ENCODE results near the gene STXBP5. TPM values are rescaled to one million over a fixed set of nuclear protein-coding genes. Genes with fewer than 3 reads are reported as not detected.

STXBP5 gene
- total and polyA plus RNA-seq, 2 of the 13 experiments (the other 11 are each of a cell fraction or from before 2014, with no cell fraction given) = 8.8 to 19.4 TPM

DNA sequence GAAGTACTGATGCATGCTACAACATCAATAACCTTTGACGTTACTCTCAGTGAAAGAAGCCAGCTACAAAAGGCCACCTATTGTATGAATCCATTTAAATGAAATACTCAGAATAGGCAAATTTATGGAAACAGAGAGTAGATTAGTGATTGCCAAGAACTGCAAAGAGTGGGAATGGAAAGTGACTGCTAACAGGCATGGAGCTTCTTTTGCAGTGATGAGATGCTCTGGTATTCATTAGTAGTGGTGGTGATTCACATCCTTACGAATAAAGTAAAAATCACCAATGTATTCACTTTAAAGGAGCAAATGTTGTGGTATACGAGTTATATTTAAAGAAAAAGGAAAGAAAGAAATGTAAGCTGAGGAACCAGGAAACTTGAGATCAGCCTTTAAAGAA lies 177.5 kb downstream of the STXBP5 start:
- Histone ChIP-seq H3K9me3 (ENCODE audit: low read length) (no peaks in the 10 kb centered on the region), H3K4me3 (replicated peaks in 1 of 3; ENCODE audit: insufficient read depth in 1 of 3, low read depth in 2 of 3, low read length in 3 of 3) (no peak overlapping the region), H3K36me3 (replicated peaks in 1 of 2; ENCODE audit: control insufficient read depth in 1 of 2, insufficient read depth in 2 of 2, low read length in 2 of 2) (peaks cover 4 to 7% of the 10 kb centered on the region in 2 experiments), H3K27ac (ENCODE audit: extremely low read length, insufficient read depth, low read length) (no peak overlapping the region), H3K9ac (ENCODE audit: insufficient read depth, low read depth, low read length) (no peak overlapping the region), H3K4me2 (ENCODE audit: low read depth, low read length) (no peak overlapping the region), H2AFZ (ENCODE audit: low read length) (no peak overlapping the region), H4K20me1 (ENCODE audit: insufficient read depth, low read length) (no peaks in the 10 kb centered on the region), H3K27me3 (ENCODE audit: control insufficient read depth in 1 of 2, insufficient read depth in 2 of 2, low read length in 2 of 2) (no peaks in the 10 kb centered on the region), H3K4me1 (ENCODE audit: insufficient read depth, low read length) (no peaks in the 10 kb centered on the region), H3K79me2 (ENCODE audit: insufficient read depth, low read length) (no peaks in the 10 kb centered on the region)
- in situ Hi-C loops (cut with HindIII; ENCODE audit: extremely low pct_ligation_motif_present, low pct_unique_long_range_greater_than_20kb) = loop anchor here (25.0 kb wide), 1 partner anchor 781 kb away; no protein-coding TSS in a partner anchor
- no TSS peak for BruUV-seq (replicated peaks)
- DNase-seq (ENCODE audit: low spot score) (no peak), FAIRE-seq (no peak), ATAC-seq (no peak)
- intact Hi-C loops (cut with micrococcal nuclease; ENCODE audit: unreplicated experiment) = no loop called here
- ChIA-PET CTCF (ENCODE audit: low intra/inter-chr PET ratio, low total read pairs) (no interaction called here), POLR2A (no interaction called here)
- TF ChIP-seq, protein P1, sequence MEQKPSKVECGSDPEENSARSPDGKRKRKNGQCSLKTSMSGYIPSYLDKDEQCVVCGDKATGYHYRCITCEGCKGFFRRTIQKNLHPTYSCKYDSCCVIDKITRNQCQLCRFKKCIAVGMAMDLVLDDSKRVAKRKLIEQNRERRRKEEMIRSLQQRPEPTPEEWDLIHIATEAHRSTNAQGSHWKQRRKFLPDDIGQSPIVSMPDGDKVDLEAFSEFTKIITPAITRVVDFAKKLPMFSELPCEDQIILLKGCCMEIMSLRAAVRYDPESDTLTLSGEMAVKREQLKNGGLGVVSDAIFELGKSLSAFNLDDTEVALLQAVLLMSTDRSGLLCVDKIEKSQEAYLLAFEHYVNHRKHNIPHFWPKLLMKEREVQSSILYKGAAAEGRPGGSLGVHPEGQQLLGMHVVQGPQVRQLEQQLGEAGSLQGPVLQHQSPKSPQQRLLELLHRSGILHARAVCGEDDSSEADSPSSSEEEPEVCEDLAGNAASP (CRISPR knock-in tag; IDR thresholded peaks at IDR 0.05; ENCODE audit: borderline replicate concordance) = no peak
- TF ChIP-seq PHF20 (CRISPR knock-in tag; IDR thresholded peaks at IDR 0.05) (no peak), MYNN (CRISPR knock-in tag; IDR thresholded peaks at IDR 0.05; ENCODE audit: low read depth) (no peak), ZNF547 (CRISPR knock-in tag; IDR thresholded peaks at IDR 0.05) (no peak), GTF2F1 (IDR thresholded peaks at IDR 0.05; ENCODE audit: low read length) (no peak), ZNF75D (CRISPR knock-in tag; IDR thresholded peaks at IDR 0.05; ENCODE audit: borderline replicate concordance) (no peak), HHEX (CRISPR knock-in tag; IDR thresholded peaks at IDR 0.05) (no peak), TSC22D2 (CRISPR knock-in tag; IDR thresholded peaks at IDR 0.05; ENCODE audit: borderline replicate concordance) (no peak), ZNF331 (CRISPR knock-in tag; IDR thresholded peaks at IDR 0.05) (no peak), GATAD1 (CRISPR knock-in tag; IDR thresholded peaks at IDR 0.05) (no peak), JARID2 (CRISPR knock-in tag; IDR thresholded peaks at IDR 0.05; ENCODE audit: insufficient replicate concordance) (no peak), ZNF749 (CRISPR knock-in tag; IDR thresholded peaks at IDR 0.05; ENCODE audit: borderline replicate concordance) (no peak)
- TF ChIP-seq, protein P2, sequence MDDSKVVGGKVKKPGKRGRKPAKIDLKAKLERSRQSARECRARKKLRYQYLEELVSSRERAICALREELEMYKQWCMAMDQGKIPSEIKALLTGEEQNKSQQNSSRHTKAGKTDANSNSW (CRISPR knock-in tag; IDR thresholded peaks at IDR 0.05; ENCODE audit: borderline replicate concordance) = no peak
- TF ChIP-seq, protein P3, sequence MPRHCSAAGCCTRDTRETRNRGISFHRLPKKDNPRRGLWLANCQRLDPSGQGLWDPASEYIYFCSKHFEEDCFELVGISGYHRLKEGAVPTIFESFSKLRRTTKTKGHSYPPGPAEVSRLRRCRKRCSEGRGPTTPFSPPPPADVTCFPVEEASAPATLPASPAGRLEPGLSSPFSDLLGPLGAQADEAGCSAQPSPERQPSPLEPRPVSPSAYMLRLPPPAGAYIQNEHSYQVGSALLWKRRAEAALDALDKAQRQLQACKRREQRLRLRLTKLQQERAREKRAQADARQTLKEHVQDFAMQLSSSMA (CRISPR knock-in tag; IDR thresholded peaks at IDR 0.05) = no peak
- TF ChIP-seq, protein P4, sequence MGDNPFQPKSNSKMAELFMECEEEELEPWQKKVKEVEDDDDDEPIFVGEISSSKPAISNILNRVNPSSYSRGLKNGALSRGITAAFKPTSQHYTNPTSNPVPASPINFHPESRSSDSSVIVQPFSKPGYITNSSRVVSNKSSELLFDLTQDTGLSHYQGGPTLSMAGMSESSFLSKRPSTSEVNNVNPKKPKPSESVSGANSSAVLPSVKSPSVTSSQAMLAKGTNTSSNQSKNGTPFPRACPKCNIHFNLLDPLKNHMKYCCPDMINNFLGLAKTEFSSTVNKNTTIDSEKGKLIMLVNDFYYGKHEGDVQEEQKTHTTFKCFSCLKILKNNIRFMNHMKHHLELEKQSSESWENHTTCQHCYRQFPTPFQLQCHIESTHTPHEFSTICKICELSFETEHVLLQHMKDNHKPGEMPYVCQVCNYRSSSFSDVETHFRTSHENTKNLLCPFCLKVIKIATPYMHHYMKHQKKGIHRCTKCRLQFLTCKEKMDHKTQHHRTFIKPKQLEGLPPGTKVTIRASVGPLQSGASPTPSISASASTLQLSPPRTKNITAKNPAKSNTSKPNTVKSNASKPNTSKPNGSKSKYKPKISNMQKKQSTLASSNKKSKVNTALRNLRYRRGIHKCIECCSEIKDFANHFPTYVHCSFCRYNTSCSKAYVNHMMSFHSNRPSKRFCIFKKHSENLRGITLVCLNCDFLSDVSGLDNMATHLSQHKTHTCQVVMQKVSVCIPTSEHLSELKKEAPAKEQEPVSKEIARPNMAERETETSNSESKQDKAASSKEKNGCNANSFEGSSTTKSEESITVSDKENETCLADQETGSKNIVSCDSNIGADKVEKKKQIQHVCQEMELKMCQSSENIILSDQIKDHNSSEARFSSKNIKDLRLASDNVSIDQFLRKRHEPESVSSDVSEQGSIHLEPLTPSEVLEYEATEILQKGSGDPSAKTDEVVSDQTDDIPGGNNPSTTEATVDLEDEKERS (CRISPR knock-in tag; IDR thresholded peaks at IDR 0.05) = no peak
- WGBS (ENCODE audit: low lambda C conversion rate) = 95% methylated on average over 3 of the region's 3 CpGs
